HCT116 (cell line): Measurements from ENCODE around the gene KLHL15. TPM values are rescaled to one million over a fixed set of nuclear protein-coding genes. Genes with fewer than 3 reads are reported as not detected.

Experiments
- ATAC-seq: fragments of 200-7000 bp; cut with Tn5 transposase; 2 replicates; pipeline ENCODE4 v1.9.1; 2020; ENCODE audit warnings: mild to moderate bottlenecking, moderate library complexity
- BruUV-seq: library from RNA; stranded (reverse); fragments of 400-500 nt; replicated peaks from 2 replicates; lab custom pipeline; 2021; lab: Mats Ljungman, UMichigan
- CTCF ChIA-PET: fragments of 300-600 bp; sonication (Branson Sonifier 250); formaldehyde crosslinking; loops from one replicate; lab custom pipeline; 2021; ENCODE audit warnings: antibody characterized with exemption; lab: Charles Lee
- POLR2A ChIA-PET: fragments of 300-600, 350-600 bp; sonication (Branson Sonifier 250); formaldehyde crosslinking; loops from one replicate; lab custom pipeline; 2021; ENCODE audit warnings: antibody characterized with exemption; lab: Charles Lee
- RAD21 ChIA-PET, 2 experiments: fragments of 300-600 bp; sonication (Branson Sonifier 250); formaldehyde crosslinking; loops; one replicate each; lab custom pipeline; 2023; ENCODE audit warnings: low total read pairs in 2 of 2; ENCODE audit not compliant: uncharacterized antibody in 2 of 2, unreplicated experiment in 2 of 2, low non-redundant PET in 1 of 2; lab: Charles Lee
- DNase-seq: peaks from one replicate; pipeline ENCODE4 v3.0.0-alpha.2; 2010; ENCODE audit warnings: low read depth, low spot score
- H2AFZ ChIP-seq: fragments of 200-600 bp; shearing (Covaris generic), sonication (generic); 2 replicates; pipeline ENCODE4 v1.6.1; 2017; ENCODE audit warnings: low read depth, mixed run types, mixed read lengths, antibody characterized with exemption, low read length; ENCODE audit not compliant: poor library complexity, severe bottlenecking
- H3K27ac ChIP-seq: 2 replicates; pipeline ENCODE4 v1.5.1; 2012; ENCODE audit warnings: low read depth, low read length
- H3K27me3 ChIP-seq: fragments of 200-600 bp; sonication (generic); 2 replicates; pipeline ENCODE4 v1.6.1; 2016; ENCODE audit warnings: mixed run types, low read length, mixed read lengths; ENCODE audit not compliant: insufficient read depth
- H3K36me3 ChIP-seq, 2 experiments: fragments of 200-500 bp in 1 of 2; fragments of 200-600 bp in 1 of 2; sonication (Bioruptor generic) in 1 of 2; sonication (generic) in 1 of 2; 2 replicates each; pipeline versions ENCODE4 v1.5.1 to v1.6.1; 2014 to 2016; ENCODE audit warnings: low read length in 2 of 2, inconsistent platforms in 1 of 2, mixed read lengths in 1 of 2, mixed run types in 1 of 2; ENCODE audit not compliant: insufficient read depth in 2 of 2, control insufficient read depth in 1 of 2
- H3K4me1 ChIP-seq, 2 experiments: fragments of 200-600 bp in 1 of 2; sonication (generic) in 1 of 2; 2 replicates each; pipeline versions ENCODE4 v1.5.1 to v1.6.1; 2012 to 2017; ENCODE audit warnings: low read length in 2 of 2, inconsistent platforms in 1 of 2, mild to moderate bottlenecking in 1 of 2, mixed read lengths in 1 of 2, mixed run types in 1 of 2, moderate library complexity in 1 of 2; ENCODE audit not compliant: insufficient read depth in 2 of 2, control insufficient read depth in 1 of 2
- H3K4me2 ChIP-seq: fragments of 200-600 bp; sonication (generic); 2 replicates; pipeline ENCODE4 v1.6.1; 2017; ENCODE audit warnings: mixed run types, low read length, mixed read lengths
- H3K4me3 ChIP-seq, 2 experiments: fragments of 200-600 bp in 1 of 2; sonication (generic) in 1 of 2; replicated peaks in 1 of 2; 2 replicates each; pipeline ENCODE4 v1.5.1; 2011 to 2016; ENCODE audit warnings: low read length in 2 of 2, control low read depth in 1 of 2, low read depth in 1 of 2, mild to moderate bottlenecking in 1 of 2, mixed read lengths in 1 of 2, mixed run types in 1 of 2
- H3K79me2 ChIP-seq: fragments of 200-600 bp; sonication (generic); 2 replicates; pipeline ENCODE4 v1.6.1; 2017; ENCODE audit warnings: mild to moderate bottlenecking, mixed run types, low read length, moderate library complexity, mixed read lengths; ENCODE audit not compliant: insufficient read depth
- H3K9ac ChIP-seq: fragments of 200-600 bp; sonication (generic); 2 replicates; pipeline ENCODE4 v1.6.1; 2016; ENCODE audit warnings: low read length, mixed read lengths
- H3K9me2 ChIP-seq: fragments of 200-600 bp; sonication (generic), shearing (Covaris generic); 2 replicates; pipeline ENCODE4 v1.6.1; 2017; ENCODE audit warnings: mixed run types, mild to moderate bottlenecking, moderate library complexity; ENCODE audit not compliant: insufficient read depth
- H3K9me3 ChIP-seq, 2 experiments: fragments of 200-500 bp in 1 of 2; fragments of 200-600 bp in 1 of 2; sonication (Bioruptor generic) in 1 of 2; sonication (generic) in 1 of 2; 2 replicates each; pipeline ENCODE4 v1.6.1; 2014 to 2017; ENCODE audit warnings: low read length in 2 of 2, mixed read lengths in 2 of 2, inconsistent platforms in 1 of 2, low read depth in 1 of 2, mild to moderate bottlenecking in 1 of 2, mixed run types in 1 of 2, moderate library complexity in 1 of 2; ENCODE audit not compliant: control insufficient read depth in 1 of 2, insufficient read depth in 1 of 2
- H4K20me1 ChIP-seq: fragments of 200-600 bp; sonication (generic), shearing (Covaris generic); 2 replicates; pipeline ENCODE4 v1.6.1; 2017; ENCODE audit warnings: mixed run types, mild to moderate bottlenecking, moderate library complexity; ENCODE audit not compliant: insufficient read depth
- ATF3 ChIP-seq: IDR thresholded peaks from 2 replicates; pipeline ENCODE4 v1.6.1; 2012
- CTCF ChIP-seq, 3 experiments: fragments of 200-600 bp in 1 of 3; sonication (generic) in 1 of 3; IDR thresholded peaks in 2 of 3; conservative IDR thresholded peaks in 1 of 3; 2 replicates each; pipeline ENCODE4 v1.5.1; 2012 to 2017; ENCODE audit warnings: low read depth in 2 of 3, low read length in 2 of 3, antibody characterized with exemption in 1 of 3, borderline replicate concordance in 1 of 3, control low read depth in 1 of 3, mild to moderate bottlenecking in 1 of 3, mixed read lengths in 1 of 3, mixed run types in 1 of 3, moderate library complexity in 1 of 3; ENCODE audit not compliant: insufficient read depth in 1 of 3
- EGR1 ChIP-seq: IDR thresholded peaks from 2 replicates; pipeline ENCODE4 v1.6.1; 2012; ENCODE audit warnings: low read depth
- ELF1 ChIP-seq: IDR thresholded peaks from 2 replicates; pipeline ENCODE4 v1.6.1; 2012; ENCODE audit warnings: low read depth, borderline replicate concordance
- EZH2 ChIP-seq: fragments of 200-600 bp; sonication (generic); IDR thresholded peaks from 2 replicates; pipeline ENCODE4 v1.6.1; 2017; ENCODE audit warnings: antibody characterized with exemption, mixed run types
- EZH2phosphoT487 ChIP-seq: fragments of 200-600 bp; IDR thresholded peaks from 2 replicates; pipeline ENCODE4 v1.6.1; 2018; ENCODE audit warnings: antibody characterized with exemption, borderline replicate concordance
- FOSL1 ChIP-seq: IDR thresholded peaks from 2 replicates; pipeline ENCODE4 v1.6.1; 2012; ENCODE audit warnings: low read depth
- JUND ChIP-seq: IDR thresholded peaks from 2 replicates; pipeline ENCODE4 v1.6.1; 2012
- MAX ChIP-seq: IDR thresholded peaks from 2 replicates; pipeline ENCODE4 v1.6.1; 2012
- POLR2A ChIP-seq: IDR thresholded peaks from 2 replicates; pipeline ENCODE4 v1.7.0; 2011; ENCODE audit warnings: borderline replicate concordance; ENCODE audit not compliant: insufficient read depth, insufficient read length; ENCODE audit errors: extremely low read depth
- POLR2AphosphoS5 ChIP-seq: IDR thresholded peaks from 2 replicates; pipeline ENCODE4 v1.6.1; 2011; ENCODE audit warnings: mild to moderate bottlenecking, low read depth, low read length, moderate library complexity
- RAD21 ChIP-seq: IDR thresholded peaks from 2 replicates; pipeline ENCODE4 v1.6.1; 2012; ENCODE audit warnings: low read depth, mild to moderate bottlenecking
- REST ChIP-seq: IDR thresholded peaks from 2 replicates; pipeline ENCODE4 v1.6.1; 2012; ENCODE audit warnings: low read depth
- SIN3A ChIP-seq: IDR thresholded peaks from 2 replicates; pipeline ENCODE4 v1.6.1; 2012; ENCODE audit warnings: low read depth
- SRF ChIP-seq: IDR thresholded peaks from 2 replicates; pipeline ENCODE4 v1.6.1; 2012; ENCODE audit warnings: low read depth
- TCF7L2 ChIP-seq: IDR thresholded peaks from 2 replicates; pipeline ENCODE4 v1.7.0; 2011; ENCODE audit warnings: borderline replicate concordance, inconsistent platforms; ENCODE audit not compliant: insufficient read depth, insufficient read length; ENCODE audit errors: extremely low read depth
- YY1 ChIP-seq: IDR thresholded peaks from 2 replicates; pipeline ENCODE4 v1.6.1; 2011; ENCODE audit warnings: low read length, low read depth, moderate library complexity, mild to moderate bottlenecking; ENCODE audit not compliant: insufficient replicate concordance; ENCODE audit errors: extremely low read depth
- ZBTB33 ChIP-seq: IDR thresholded peaks from 2 replicates; pipeline ENCODE4 v1.6.1; 2011; ENCODE audit warnings: mild to moderate bottlenecking, low read length, moderate library complexity; ENCODE audit not compliant: insufficient replicate concordance; ENCODE audit errors: extremely low read depth
- ZNF274 ChIP-seq: fragments of 200-500 bp; sonication (Bioruptor generic); IDR thresholded peaks from 2 replicates; pipeline ENCODE4 v1.6.1; 2014; ENCODE audit warnings: mild to moderate bottlenecking, low read depth, low read length, inconsistent platforms
- intact Hi-C: fragments of 100-400 bp; cut with micrococcal nuclease; formaldehyde crosslinking; loops from 2 replicates; pipeline ENCODE4 v1.10.0; 2022
- total RNA-seq: library from RNA; stranded (reverse); gene quantifications from one replicate; pipeline ENCODE4 v1.2.1, GENCODE V29; 2021; ENCODE audit not compliant: unreplicated experiment

Gene KLHL15
- total RNA-seq, 1 experiment from 2014 or later: 10.1 TPM

GRCh38 chrX:24069877-24070276 is 42.9 kb upstream of the KLHL15 start:
- H2AFZ ChIP-seq: no peak overlapping the region
- H3K27ac ChIP-seq: no peak overlapping the region
- H3K27me3 ChIP-seq: no peaks in the 10 kb centered on the region
- H3K9ac ChIP-seq: no peak overlapping the region
- no peak overlapping the region for H3K4me3 ChIP-seq
- H3K79me2 ChIP-seq: peaks cover 54% of the 10 kb centered on the region
- H3K36me3 ChIP-seq: peaks cover 7 to 28% of the 10 kb centered on the region in 2 experiments; a peak in 3 of 4 replicates
- DNase-seq: no peak
- H3K9me3 ChIP-seq: no peaks in the 10 kb centered on the region
- no TSS peak for BruUV-seq
- RAD21 ChIA-PET: no interaction called here
- no peaks in the 10 kb centered on the region for H3K4me1 ChIP-seq
- intact Hi-C loops: no loop called here
- H4K20me1 ChIP-seq: no peaks in the 10 kb centered on the region; the same call in 1 of the 2 replicates
- no peaks in the 10 kb centered on the region for H3K9me2 ChIP-seq
- CTCF ChIA-PET: no interaction called here
- TF ChIP-seq ATF3: no peak
- no peak for TF ChIP-seq EZH2phosphoT487
- TF ChIP-seq TCF7L2: no peak
- no peak for TF ChIP-seq POLR2A
- no peak for TF ChIP-seq EZH2
- no peak for TF ChIP-seq REST
- no peak for TF ChIP-seq CTCF (IDR thresholded peaks at IDR 0.05 in 2 of 3, conservative IDR thresholded peaks at IDR 0.05 in 1 of 3; ENCODE audit: borderline replicate concordance in 1 of 3, insufficient read depth in 1 of 3, low read depth in 2 of 3, low read length in 2 of 3)
- no peak for TF ChIP-seq JUND
- TF ChIP-seq ELF1: no peak
- no peak for TF ChIP-seq ZBTB33
- TF ChIP-seq ZNF274: no peak
- TF ChIP-seq EGR1: no peak
- no peak for TF ChIP-seq SRF
- TF ChIP-seq FOSL1: no peak
- TF ChIP-seq YY1: no peak
- no peak for TF ChIP-seq RAD21
- no peak for TF ChIP-seq MAX
- no peak for TF ChIP-seq POLR2AphosphoS5
- TF ChIP-seq SIN3A: no peak
- no peak for ATAC-seq
- POLR2A ChIA-PET: interaction anchor here (1.5 kb wide), 1 partner anchor 16 kb away, joined by 6 read pairs; no protein-coding TSS in a partner anchor
- H3K4me2 ChIP-seq: no peak overlapping the region
